D721Med (cell line): ENCODE data around the gene LRRC49.
"Not testable (repeated sequence)": the region's sequence is repeated elsewhere in the genome, so short reads cannot be mapped to it uniquely, and the experiment has no call there.

Experiments used
- DNase-seq: peaks from one replicate; pipeline ENCODE4 v3.0.0; 2011; ENCODE audit warnings: low spot score; ENCODE audit not compliant: insufficient read length
- FAIRE-seq: peaks from 2 replicates; lab custom pipeline; 2011; peaks lifted over from hg19 to GRCh38; lab: Jason Lieb, UNC
- CTCF ChIP-seq: IDR thresholded peaks from 2 replicates; pipeline ENCODE4 v1.5.1; 2012; ENCODE audit warnings: mild to moderate bottlenecking, control low read depth; ENCODE audit not compliant: insufficient read depth; ENCODE audit errors: missing control alignments

LRRC49 gene

GRCh38 chr15:70859322-70859908, 33.2 kb upstream of the LRRC49 start:
- DNase-seq: no peak
- no peak for TF ChIP-seq CTCF
- no peak for FAIRE-seq

GRCh38 chr15:70859998-70860397, 32.6 kb upstream of the LRRC49 start:
- DNase-seq: no peak
- FAIRE-seq: no peak
- TF ChIP-seq CTCF: no peak

- DNase-seq (no peak), FAIRE-seq (no peak)
- no peak for TF ChIP-seq CTCF
Observed at GRCh38 chr15:70863450-70864218, 29.0 kb upstream of the LRRC49 start.

- no peak for TF ChIP-seq CTCF
- no peak for FAIRE-seq
- no peak for DNase-seq
Observed at GRCh38 chr15:70866982-70867641, 25.5 kb upstream of the LRRC49 start.

GRCh38 chr15:70867911-70868467, 24.6 kb upstream of the LRRC49 start:
- TF ChIP-seq CTCF: no peak
- no peak for DNase-seq
- FAIRE-seq: no peak

- DNase-seq (no peak), FAIRE-seq (no peak)
- TF ChIP-seq CTCF: no peak
Observed at GRCh38 chr15:70869346-70869745, 23.3 kb upstream of the LRRC49 start.

- DNase-seq (no peak), FAIRE-seq (no peak)
- no peak for TF ChIP-seq CTCF
Observed at GRCh38 chr15:70870051-70870450, 22.6 kb upstream of the LRRC49 start.

- DNase-seq: not testable (repeated sequence)
Observed at GRCh38 chr15:70871490-70871889, 21.1 kb upstream of the LRRC49 start.

More at GRCh38 chr15:70871490-70871889, 21.1 kb upstream of the LRRC49 start:
- not testable (repeated sequence) for FAIRE-seq
